GM18508 (cell line): Measurements from ENCODE around the gene KDM3B.
"Not testable (repeated sequence)": the region's sequence is repeated elsewhere in the genome, so short reads cannot be mapped to it uniquely, and the experiment has no call there.

Experiments
- ATAC-seq: cut with Tn5 transposase; IDR thresholded peaks from one replicate; pipeline ENCODE4 v1.9.1; 2021; ENCODE audit warnings: moderate number of reproducible peaks; ENCODE audit not compliant: insufficient read depth, unreplicated experiment

The KDM3B gene

DNA sequence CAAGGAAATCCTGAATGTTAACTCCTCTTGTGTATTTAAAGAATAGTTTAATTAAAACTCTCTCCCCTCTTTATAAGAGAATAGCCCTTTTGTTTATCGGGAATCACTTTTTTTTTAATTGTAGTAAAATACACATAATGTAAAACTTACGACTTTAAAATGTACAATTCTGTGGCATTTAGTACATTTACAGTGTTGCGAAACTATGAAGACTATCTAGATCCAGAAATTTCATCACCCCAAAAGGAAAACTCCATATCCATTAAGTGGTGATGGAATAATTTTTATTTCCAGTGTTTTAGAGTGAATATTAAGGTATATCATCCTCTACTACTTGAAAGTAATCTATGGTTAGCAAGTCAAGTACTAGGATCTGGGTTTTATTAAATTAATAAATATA lies 36.8 kb downstream of the KDM3B start:
- no peak for ATAC-seq

DNA sequence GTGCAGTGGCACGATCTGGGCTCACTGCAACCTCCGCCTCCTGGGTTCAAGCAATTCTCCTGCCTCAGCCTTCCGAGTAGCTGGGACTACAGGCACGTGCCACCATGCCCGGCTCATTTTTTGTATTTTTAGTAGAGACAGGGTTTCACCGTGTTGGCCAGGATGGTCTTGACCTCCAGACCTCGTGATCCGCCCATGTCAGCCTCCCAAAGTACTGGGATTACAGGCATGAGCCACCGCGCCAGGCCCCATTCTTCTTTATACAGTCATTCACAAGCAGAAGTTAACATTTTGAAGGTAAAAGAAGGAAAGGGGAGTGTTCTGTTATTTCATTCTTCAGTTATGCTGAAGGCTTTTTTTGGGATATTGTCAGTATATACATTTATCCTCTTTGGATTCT lies 37.4 kb downstream of the KDM3B start:
- ATAC-seq: not testable (repeated sequence)

DNA sequence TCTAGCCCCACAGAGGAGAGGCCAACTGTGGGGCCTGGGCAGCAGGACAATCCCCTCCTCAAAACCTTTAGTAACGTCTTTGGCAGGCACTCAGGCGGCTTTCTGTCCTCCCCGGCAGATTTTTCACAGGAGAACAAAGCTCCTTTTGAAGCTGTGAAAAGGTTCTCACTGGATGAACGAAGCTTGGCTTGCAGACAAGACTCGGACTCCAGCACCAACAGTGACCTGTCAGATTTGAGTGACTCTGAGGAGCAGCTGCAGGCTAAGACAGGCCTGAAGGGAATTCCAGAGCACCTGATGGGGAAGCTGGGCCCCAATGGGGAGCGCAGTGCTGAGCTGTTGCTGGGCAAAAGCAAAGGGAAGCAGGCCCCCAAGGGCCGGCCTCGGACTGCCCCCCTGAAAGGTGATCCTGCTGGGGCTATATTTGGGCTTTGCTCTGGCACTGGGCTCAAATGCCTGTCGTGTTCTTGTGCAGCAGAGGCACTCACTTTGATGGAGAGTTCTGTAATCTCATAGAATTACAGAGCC lies 39.4 kb downstream of the KDM3B start:
- no peak for ATAC-seq

DNA sequence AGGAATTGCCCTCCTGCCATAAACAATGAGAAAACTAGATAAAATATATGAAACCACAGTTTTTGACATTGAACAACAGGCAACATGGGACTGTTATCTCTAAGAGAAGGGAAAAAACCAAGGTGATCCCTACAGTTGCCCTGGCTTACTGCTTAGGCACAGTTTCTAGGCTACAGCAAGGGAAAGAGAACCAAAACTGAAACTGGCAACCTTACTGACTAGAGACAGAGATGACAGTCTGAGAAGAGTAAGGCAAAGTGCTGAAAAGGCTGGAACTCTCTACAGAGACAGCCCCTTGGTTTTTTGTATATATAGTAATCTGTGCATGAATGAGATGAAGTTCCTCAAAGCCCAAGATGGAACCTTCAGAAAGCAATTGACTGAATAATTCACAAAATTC lies 50.2 kb downstream of the KDM3B start:
- ATAC-seq: no peak

DNA sequence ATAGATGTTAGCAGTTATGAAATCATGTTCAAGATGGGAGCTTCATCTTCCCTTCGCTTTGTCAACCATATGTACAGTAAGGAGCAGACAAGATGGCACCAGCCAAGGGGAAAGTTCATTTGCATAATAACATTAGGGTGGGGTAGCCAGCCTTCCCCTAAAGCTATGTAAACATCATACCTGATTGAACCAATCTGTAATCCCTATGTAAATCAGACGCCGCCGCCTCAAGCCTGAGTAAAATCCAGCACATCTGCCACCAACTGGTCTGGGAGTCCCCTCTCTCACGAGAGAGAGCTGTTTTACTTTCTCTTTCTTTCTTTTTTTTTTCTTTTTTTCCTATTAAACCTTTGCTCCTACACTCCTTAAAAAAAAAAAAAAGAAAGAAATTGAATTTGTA lies 55.5 kb downstream of the KDM3B start:
- peak; percentile 62 for ATAC-seq

DNA sequence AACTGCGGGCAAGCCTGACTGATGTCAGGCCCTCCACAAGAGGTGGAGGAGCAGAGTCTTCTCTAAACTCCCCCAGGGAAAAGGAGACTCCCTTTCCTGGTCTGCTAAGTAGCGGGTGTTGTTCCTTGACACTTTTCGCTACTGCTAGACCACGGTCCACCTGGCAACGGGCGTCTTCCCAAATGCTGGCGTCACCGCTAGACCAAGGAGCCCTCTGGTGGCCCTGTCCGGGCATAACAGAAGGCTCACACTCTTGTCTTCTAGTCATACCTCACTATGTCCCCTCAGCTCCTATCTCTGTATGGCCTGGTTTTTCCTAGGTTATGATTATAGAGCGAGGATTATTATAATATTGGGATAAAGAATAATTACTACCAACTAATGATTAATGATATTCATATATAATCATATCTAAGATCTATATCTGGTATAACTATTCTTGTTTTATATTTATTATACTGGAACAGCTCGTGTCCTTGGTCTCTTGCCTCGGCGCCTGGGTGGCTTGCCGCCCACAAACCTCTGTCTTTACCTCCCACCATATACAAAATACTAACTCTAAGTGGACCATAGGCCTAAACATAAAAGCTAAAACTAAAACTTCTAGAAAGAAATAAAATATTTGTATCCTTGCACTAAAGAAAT lies 58.6 kb downstream of the KDM3B start:
- not testable (repeated sequence) for ATAC-seq

DNA sequence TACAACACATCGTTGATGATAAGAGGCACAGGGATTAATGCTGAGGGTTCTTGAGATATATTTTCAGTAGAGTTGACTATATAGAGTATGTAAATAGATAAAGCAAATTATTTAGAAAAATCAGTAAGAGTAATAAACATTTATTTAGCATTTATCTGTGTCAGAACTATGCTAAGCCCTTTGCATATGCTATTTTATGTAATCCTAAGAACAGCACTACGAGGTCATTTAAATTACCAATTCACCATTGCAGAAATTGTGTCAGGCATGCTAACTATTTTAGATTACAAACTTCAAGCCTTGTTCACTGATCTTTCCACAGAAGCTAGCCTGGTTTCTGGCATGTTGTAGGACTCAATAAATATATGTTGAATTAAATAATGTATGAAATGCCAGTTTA lies 66.0 kb downstream of the KDM3B start:
- no peak for ATAC-seq

DNA sequence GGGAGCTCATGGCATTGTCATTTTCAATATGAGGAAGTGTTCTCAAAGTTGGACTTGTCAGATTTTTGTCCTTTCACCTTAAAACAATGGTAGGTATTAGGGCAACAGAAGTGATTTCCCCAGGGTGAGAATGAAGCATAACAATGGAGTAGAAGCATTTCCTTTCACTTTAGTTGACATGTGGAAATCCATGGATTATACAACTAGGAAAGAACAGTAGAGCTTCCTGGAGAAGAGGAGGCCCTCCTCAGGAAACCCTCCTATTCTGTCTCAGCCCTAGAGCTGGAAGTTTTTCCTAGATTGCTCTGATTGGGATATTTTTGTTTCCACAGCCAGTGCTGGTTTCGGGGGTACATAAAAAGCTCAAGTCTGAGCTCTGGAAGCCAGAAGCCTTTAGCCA lies 72.6 kb downstream of the KDM3B start:
- ATAC-seq: no peak

DNA sequence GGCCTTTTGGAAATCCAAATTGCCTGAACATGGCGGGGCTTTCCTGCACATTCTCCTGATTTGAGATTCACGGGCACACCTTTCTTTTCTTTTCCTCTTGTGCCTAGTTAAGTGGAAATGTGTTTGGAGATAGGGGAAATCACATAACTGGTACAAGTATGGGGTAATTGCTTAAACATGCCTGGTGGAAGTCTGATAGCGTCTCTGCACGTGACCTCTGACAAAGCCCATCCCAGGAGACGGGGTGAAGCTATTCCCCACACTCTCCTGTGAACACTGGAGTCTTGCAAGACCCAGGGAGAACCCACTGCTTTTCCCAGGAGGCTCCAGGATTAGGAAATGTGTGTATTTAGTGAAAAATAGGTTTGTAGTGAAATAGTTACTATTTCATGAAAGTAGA lies 83.5 kb downstream of the KDM3B start:
- no peak for ATAC-seq

DNA sequence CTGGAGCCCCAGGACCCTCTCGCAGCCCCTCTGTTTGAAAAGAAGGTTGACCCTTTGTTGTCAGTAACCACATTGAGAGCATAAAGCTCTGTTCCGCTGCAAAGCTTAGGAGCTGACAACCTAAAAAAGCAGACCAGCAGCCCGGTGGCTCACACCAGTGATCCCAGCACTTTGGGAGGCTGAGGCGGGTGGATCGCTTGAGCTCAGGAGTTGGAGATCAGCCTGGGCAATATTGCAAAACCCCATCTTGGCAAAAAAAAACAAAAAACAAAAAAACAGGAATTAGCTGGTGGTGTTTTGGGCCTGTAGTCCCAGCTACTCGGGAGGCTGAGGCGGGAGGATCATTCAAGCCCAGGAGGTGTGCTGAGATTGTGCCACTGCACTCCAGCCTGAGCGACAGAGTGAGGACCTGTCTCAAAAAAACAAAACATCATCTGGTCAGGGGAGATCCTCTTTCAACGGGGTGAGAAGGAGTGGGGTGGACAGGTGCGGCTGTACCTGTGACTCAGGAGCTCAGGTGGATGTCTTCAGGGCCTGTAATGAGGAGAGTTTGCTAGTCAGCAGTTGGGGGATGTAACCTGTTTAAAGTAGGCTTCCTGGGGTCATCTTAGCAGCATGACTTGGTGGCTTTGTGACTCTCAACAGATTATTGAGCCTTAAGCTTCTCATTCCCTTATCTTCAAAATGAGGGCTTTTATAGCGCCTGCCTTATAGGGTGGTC lies 85.7 kb downstream of the KDM3B start:
- ATAC-seq: no peak

DNA sequence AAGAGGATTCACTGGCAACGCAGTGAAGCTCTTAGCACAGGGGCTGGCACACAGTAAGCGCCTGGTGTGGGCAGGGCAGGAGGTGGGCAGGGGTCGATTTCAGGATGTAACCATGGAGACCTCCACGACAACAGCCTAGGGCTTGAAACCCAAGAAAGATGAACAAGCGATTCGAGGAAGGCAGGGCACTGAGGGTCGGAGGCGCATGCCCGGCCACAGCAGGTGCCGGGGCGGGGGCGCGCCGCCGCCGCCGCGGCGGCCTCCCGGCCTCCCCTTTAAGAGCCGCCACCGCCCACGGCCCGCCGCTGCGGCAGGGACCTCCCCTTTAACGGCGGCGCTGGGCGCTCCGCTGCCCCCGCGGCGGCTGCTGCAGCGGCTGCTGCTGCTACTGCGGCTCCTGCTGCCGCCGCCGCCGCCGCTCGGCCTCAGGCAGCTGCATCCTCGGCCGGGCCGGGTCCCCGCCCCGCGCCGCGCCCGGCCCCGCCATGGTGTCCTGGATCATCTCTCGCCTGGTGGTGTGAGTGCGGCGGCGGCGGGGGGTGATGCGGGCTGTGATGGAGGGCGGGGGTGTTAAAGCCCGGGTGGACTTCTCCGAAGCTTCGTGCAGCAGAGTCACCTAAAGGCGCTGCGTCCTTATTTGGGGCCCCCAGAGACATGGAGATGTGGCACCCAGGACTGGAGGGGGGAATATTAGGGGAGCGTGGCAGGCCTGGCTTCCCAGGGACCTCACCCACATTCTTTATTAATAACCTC lies 86.4 kb downstream of the KDM3B start, which contains the start of gene REEP2:
Gene REEP2, plus strand, starts transcription at position 334 of the 753 bp plus-strand sequence. Its CDS starts 152 bp downstream, at position 486.
- ATAC-seq: no peak

DNA sequence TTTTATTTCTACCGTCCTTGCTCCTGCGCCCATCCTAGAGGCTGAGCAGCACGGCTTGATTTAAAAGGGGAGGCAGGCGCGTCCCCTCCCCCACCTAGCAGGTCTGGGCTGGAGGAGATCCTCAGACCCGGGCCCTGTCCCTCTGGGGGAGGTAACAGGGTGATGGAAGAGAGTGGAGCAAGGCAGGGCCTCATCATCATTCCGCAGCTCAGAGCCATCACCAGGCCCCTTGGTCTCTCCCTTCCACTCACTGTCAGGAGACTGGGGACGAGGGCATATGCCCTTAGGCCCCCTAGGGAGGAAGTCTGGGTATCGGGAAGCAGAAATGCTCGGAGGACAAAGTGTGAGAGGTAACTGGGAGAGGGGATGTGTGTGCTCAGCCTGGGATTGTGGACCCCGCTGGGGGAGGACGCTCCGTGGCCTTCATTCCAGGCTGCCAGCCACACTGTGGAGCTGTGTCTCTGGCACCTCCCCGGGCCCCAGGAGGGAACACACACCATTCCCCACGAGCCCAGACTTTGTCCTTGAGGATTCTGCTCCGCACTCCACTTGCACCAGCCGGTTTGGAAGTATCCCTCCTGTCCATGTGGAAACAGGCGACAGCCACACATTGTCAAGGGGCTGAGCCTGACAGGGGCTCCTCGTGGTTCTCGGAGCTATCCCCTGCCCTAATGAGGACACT lies 87.1 kb downstream of the KDM3B start:
- no peak for ATAC-seq

DNA sequence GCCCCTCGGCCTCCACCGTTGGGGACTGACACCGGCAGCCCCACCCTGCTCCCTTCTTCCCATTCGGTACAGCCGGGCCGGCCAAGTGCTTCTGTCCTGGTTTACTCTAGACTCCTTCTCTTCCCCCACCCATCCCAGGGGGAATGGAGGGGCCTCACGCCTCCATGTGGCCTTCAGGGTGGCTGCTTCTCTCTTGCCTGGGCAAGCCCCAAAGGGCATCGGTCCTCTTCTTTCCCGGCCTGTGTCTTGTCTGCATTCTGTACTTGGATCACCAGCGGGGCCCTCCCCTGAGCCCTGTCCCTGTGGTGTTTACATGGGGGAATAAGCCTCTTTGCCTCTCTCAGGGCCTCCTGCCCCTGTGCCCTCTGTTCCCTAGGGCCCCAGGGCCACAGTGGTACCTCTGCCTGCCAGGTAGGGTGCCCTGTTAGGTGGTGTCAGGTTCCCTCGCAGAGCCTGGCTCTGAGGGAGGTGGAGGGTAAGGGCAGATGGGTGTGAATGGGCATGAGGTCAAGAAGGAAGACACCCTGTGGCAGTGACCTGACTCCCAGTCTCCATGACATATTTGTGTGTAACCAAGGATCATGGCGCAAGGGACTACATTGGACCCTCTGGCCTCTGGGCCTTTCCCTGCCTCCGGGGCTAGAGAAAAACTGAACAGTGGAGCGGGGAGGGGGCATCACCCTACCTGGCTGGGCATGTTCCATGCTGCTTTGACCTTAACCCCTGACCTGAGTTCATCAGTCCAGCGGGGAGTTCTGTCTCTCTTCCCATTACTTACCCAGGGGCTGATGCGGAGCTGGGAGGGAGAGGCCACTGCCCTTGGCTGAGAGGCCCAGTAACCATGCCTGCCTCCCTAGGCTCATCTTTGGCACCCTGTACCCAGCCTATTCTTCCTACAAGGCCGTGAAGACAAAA lies 87.9 kb downstream of the KDM3B start:
- no peak for ATAC-seq

DNA sequence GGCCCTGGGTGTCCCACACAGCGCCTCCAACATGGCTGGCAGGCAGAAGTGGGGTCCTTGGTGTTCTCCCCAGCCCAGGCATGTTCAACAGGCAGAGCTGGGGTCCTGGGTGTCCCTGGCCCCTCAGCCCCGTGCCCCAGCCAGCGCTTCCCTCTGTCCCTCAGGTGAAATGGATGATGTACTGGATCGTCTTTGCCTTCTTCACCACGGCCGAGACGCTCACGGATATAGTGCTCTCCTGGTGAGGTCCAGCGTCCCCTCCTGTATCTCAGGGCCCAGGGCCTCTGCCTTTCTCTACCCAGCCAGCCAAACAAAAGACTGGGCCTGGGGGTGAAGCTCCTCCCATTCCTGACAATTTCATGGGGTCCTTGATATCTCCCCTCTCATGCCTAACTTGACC lies 88.7 kb downstream of the KDM3B start:
- no peak for ATAC-seq

DNA sequence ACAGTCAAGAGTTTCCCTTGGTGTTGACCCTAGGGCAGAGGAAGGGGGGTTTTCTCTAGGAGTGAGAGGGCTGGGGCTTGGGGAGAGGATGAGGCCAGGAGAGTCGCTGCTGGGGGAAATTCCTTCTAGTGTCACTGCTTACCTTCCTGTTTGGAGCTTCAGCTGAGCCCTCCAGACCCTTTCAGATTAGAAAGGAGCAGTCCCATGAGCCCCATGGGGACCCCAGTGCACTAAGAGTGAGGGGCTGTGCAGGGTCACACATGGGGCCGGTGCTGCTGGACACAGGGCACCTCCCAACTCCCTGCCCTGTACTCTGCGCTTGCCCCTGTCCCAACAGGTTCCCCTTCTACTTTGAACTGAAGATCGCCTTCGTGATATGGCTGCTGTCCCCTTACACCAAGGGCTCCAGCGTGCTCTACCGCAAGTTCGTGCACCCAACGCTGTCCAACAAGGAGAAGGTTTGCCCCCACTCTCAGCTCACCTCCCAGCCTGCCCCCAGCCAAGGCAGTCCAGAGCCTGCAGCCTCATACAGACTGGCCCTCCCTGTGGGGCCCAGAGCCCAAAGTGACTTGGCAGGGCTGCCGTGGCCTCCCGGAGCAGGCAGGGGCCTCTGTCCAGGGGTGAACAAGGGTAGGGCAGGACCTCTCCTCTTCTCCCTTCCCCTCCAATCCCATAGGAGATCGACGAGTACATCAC lies 91.7 kb downstream of the KDM3B start:
- ATAC-seq: no peak

DNA sequence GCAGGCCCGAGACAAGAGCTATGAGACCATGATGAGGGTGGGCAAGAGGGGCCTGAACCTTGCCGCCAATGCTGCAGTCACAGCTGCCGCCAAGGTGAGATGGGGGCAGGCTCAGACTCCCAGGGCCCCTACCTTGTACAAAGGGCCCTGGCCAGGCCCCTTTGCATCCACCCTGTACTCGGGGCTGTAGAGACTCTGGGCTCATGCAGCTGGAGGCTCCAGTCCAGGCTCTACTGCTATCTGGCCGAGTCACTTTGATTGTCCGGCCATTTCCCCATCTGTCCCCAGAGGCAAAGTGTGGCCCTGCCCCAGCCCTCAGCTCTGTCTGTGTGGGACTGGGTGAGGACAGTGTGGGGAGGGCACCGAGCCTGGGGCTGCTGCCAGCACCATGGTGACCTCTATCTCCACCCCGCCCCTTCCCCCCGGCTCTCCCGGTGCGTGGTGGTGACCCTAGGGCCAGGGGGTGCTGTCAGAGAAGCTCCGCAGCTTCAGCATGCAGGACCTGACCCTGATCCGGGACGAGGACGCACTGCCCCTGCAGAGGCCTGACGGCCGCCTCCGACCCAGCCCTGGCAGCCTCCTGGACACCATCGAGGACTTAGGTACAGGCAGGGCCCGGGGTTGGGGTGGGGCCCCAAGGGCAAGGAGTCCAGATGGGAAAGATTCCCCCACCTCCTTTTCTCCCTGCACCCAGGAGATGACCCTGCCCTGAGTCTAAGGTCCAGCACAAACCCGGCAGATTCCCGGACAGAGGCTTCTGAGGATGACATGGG lies 92.5 kb downstream of the KDM3B start:
- no peak for ATAC-seq

DNA sequence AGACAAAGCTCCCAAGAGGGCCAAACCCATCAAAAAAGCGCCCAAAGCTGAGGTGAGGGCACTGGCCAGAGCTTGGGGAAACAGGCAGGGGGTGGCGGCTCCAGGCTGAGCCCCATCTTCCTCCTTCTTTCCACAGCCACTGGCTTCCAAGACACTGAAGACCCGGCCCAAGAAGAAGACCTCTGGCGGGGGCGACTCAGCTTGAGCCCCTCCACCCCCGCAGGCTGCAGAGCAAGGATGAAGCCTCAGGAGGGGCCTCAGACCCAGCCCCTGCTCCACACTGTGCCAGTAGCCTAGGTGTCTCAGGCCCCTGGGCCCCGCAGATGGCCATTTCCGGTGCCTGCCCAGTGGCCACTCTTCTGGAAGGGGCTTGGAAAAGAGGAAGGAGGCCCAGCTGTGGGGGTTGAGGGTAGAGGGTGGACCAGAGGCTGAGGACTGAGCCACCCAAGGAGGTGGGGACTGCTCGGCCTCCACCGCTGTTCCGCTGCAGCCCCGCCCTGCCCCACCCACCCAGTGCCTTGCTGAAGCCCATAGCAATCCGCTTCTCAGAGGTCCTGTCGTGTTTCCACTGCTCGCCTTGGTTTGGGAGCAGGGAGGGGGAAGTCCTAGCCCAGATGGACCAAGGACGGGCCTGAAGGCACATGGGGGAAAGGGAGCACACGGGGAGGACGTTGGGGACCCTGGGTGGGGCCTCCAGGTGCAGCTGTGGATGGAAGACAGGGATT lies 93.2 kb downstream of the KDM3B start:
- no peak for ATAC-seq

DNA sequence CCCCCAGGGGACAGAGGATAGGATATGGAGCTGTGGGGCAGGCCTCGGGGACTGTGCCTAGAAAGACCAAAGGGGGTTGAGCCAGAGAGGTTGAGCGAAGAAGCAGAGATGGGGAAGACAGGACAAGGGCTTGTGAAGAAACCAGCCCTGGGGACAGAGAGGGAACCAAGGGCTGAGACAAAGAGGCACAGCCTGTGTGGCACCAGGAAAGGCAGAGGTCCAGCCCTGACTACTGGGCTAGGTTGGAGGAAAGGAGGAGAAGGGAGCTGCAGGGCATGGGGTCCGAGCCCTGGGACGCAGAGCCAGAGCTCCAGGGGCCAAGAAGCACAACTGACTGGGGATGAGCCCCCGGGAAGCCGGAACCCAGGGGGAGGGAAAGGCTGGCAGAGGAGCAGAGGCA lies 95.6 kb downstream of the KDM3B start:
- ATAC-seq: no peak
